RWPE1 (cell line): ENCODE data around the gene RNF26.

ENCODE experiments used
- CTCF ChIA-PET: fragments of 350-600 bp; sonication (Branson Sonifier 250); formaldehyde crosslinking; extraction: SDS; loops from one replicate; lab custom pipeline; 2021; lab: Yijun Ruan, JAX
- POLR2A ChIA-PET: fragments of 400-600 bp; formaldehyde crosslinking; extraction: SDS; loops from one replicate; lab custom pipeline; 2020; ENCODE audit warnings: antibody characterized with exemption; ENCODE audit not compliant: low non-redundant PET; lab: Yijun Ruan, JAX
- DNase-seq: peaks from one replicate; pipeline ENCODE4 v3.0.0; 2012; ENCODE audit warnings: low spot score
- H3K27ac ChIP-seq: fragments of 450-650 bp; 2 replicates; pipeline ENCODE4 v1.5.1; 2017
- TF ChIP-seq, protein P1 (sequence below): fragments of 450-650 bp; conservative IDR thresholded peaks from 2 replicates; pipeline ENCODE4 v1.5.1; 2017; ENCODE audit warnings: low read depth, mild to moderate bottlenecking

RNF26 gene

GRCh38 chr11:119297938-119298337 lies 36.4 kb upstream of the RNF26 start:
- no peak for DNase-seq
- no peak overlapping the region for H3K27ac ChIP-seq
- POLR2A ChIA-PET, result no interaction called here
- TF ChIP-seq, protein P1, sequence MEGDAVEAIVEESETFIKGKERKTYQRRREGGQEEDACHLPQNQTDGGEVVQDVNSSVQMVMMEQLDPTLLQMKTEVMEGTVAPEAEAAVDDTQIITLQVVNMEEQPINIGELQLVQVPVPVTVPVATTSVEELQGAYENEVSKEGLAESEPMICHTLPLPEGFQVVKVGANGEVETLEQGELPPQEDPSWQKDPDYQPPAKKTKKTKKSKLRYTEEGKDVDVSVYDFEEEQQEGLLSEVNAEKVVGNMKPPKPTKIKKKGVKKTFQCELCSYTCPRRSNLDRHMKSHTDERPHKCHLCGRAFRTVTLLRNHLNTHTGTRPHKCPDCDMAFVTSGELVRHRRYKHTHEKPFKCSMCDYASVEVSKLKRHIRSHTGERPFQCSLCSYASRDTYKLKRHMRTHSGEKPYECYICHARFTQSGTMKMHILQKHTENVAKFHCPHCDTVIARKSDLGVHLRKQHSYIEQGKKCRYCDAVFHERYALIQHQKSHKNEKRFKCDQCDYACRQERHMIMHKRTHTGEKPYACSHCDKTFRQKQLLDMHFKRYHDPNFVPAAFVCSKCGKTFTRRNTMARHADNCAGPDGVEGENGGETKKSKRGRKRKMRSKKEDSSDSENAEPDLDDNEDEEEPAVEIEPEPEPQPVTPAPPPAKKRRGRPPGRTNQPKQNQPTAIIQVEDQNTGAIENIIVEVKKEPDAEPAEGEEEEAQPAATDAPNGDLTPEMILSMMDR, result no peak
- CTCF ChIA-PET, result interaction anchor here (0.7 to 0.9 kb wide), 3 partner anchors 13 to 40 kb away, joined by 3 to 6 read pairs (median 5); no protein-coding TSS in a partner anchor

DNA sequence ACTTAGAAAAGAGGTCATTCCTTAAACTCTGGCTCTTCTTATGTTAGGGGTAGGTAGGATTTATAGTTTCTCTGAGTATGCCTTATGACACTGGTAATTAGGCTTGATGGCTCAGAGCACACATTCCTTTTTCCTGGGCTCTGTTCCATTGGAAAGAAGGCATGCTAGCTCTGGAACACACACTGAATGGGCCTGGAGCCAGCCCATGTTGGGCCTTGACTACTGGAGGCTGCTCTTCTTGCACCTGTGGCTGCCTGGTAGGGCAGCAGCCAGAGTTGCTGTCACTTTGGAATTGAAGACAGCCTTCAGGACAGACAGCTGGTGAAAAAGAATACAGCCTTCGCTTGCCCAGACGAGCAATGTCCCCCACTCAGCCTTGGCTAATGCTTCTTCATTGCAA lies 35.6 kb upstream of the RNF26 start:
- POLR2A ChIA-PET, result no interaction called here
- no peak overlapping the region for H3K27ac ChIP-seq
- TF ChIP-seq, protein P1, result no peak
- DNase-seq, result no peak
- CTCF ChIA-PET, result no interaction called here

DNA sequence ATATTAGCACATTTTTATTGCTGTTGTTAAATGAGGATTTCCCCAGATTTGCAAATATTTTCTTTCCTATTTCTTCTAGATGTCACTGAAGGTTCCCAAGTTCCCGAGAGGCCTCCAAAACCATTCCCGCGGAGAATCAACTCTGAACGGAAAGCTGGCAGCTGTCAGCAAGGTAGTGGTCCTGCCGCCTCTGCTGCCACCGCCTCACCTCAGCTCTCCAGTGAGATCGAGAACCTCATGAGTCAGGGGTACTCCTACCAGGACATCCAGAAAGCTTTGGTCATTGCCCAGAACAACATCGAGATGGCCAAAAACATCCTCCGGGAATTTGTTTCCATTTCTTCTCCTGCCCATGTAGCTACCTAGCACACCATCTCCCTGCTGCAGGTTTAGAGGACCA lies 34.9 kb upstream of the RNF26 start:
- POLR2A ChIA-PET, result no interaction called here
- DNase-seq, result no peak
- H3K27ac ChIP-seq, result no peak overlapping the region
- TF ChIP-seq, protein P1, result no peak
- CTCF ChIA-PET, result no interaction called here

DNA sequence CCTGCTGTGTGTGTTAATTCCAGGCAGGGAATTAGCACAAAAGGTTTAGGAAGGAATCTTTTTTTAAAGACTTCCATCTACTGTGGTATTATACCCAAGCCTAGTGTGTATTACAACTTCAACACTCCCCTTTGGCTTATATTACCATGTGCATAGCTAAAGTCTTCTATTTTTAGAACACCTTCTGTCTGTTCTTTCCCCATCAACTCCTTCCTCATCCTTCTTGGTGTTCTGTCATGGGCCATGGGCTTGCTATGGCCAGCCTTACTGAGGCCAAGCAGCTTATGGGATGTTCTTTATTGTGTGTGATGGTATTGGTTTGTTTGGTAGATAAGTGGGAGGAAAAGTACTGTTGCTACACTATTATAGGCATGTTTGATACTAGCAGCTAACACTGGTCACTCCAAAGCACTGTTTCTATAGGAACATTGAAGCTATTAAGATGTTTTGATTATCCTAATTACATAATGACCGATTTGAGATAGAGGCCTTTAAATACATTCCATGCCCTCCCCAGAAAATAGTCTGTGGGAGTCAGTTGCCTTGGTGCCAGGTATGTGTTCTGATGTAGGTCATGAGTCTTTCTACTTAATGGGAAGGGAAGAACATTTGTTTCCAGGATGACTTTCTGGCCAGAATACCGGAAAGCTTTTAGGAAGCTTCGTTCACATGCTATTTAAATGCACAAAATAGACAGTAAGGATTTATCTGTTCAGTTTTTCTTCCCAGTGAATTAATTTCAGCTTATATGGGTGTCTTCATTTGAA lies 33.9 kb upstream of the RNF26 start:
- no peak for DNase-seq
- no peak overlapping the region for H3K27ac ChIP-seq
- ChIA-PET CTCF (interaction anchor here (0.6 kb wide), 1 partner anchor 40 kb away, joined by 3 read pairs; no protein-coding TSS in a partner anchor), POLR2A (no interaction called here)
- TF ChIP-seq, protein P1, result no peak

GRCh38 chr11:119303227-119303718 lies 31.1 kb upstream of the RNF26 start:
- H3K27ac ChIP-seq, result no peak overlapping the region
- ChIA-PET POLR2A (no interaction called here), CTCF (no interaction called here)
- TF ChIP-seq, protein P1, result no peak
- DNase-seq, result no peak

GRCh38 chr11:119305556-119306372 lies 28.6 kb upstream of the RNF26 start:
- POLR2A ChIA-PET, result no interaction called here
- TF ChIP-seq, protein P1, result no peak
- DNase-seq, result no peak
- H3K27ac ChIP-seq, result peak overlapping the region; percentile 50
- CTCF ChIA-PET, result interaction anchor here (0.8 to 4.2 kb wide), 4 partner anchors 17 to 169 kb away, joined by 3 to 28 read pairs (median 8); no protein-coding TSS in a partner anchor
